CD8-positive, alpha-beta memory T cell (primary cell): ENCODE measurements around the gene COPB2. TPM values are rescaled to one million over a fixed set of nuclear protein-coding genes. Genes with fewer than 3 reads are reported as not detected.
A peak's percentile ranks its signal among the peaks of the same experiment; 100 is the strongest.
"Not testable (repeated sequence)": the region's sequence is repeated elsewhere in the genome, so short reads cannot be mapped to it uniquely, and the experiment has no call there.

Source experiments
- CTCF ChIA-PET: fragments of 350-600 bp; sonication (Branson Sonifier 250); formaldehyde crosslinking; loops from one replicate; lab custom pipeline; 2021; ENCODE audit warnings: antibody characterized with exemption; lab: Charles Lee
- POLR2A ChIA-PET: fragments of 350-600 bp; sonication (Branson Sonifier 250); formaldehyde crosslinking; loops from one replicate; lab custom pipeline; 2021; ENCODE audit warnings: antibody characterized with exemption; lab: Charles Lee
- DNase-seq, 5 donors: peaks; one replicate each; pipeline versions ENCODE4 v3.0.0 to v3.0.0-alpha.2; 2020 to 2022; ENCODE audit warnings: mixed read lengths in 1 of 5
- H3K27ac ChIP-seq: one replicate; pipeline ENCODE4 v1.7.0; 2013; ENCODE audit warnings: low read depth, mild to moderate bottlenecking, low read length, moderate library complexity
- H3K27me3 ChIP-seq: 2 replicates; pipeline ENCODE4 v1.7.0; 2013; ENCODE audit warnings: low read length, mild to moderate bottlenecking; ENCODE audit not compliant: insufficient read depth, poor library complexity, severe bottlenecking
- H3K36me3 ChIP-seq: 2 replicates; pipeline ENCODE4 v1.7.0; 2013; ENCODE audit warnings: mild to moderate bottlenecking, low read length, moderate library complexity; ENCODE audit not compliant: insufficient read depth
- H3K4me1 ChIP-seq: 2 replicates; pipeline ENCODE4 v1.7.0; 2013; ENCODE audit warnings: mild to moderate bottlenecking, low read length, moderate library complexity; ENCODE audit not compliant: insufficient read depth
- H3K4me3 ChIP-seq: 2 replicates; pipeline ENCODE4 v1.7.0; 2013; ENCODE audit warnings: mild to moderate bottlenecking, low read length
- H3K9me3 ChIP-seq: 2 replicates; pipeline ENCODE4 v1.7.0; 2013; ENCODE audit warnings: mild to moderate bottlenecking, low read length
- H3K27ac Mint-ChIP-seq, 8 donors: one replicate each; pipeline ENCODE4 v1.8.0; 2020 to 2021; ENCODE audit warnings: mixed read lengths in 8 of 8, mild to moderate bottlenecking in 6 of 8, inconsistent platforms in 3 of 8, moderate library complexity in 3 of 8
- H3K27me3 Mint-ChIP-seq, 2 donors: one replicate each; pipeline ENCODE4 v1.8.0; 2020 to 2021; ENCODE audit warnings: mixed read lengths in 2 of 2, mild to moderate bottlenecking in 1 of 2, moderate library complexity in 1 of 2
- H3K36me3 Mint-ChIP-seq, 3 donors: one replicate each; pipeline ENCODE4 v1.8.0; 2020 to 2021; ENCODE audit warnings: mixed read lengths in 3 of 3, inconsistent platforms in 1 of 3, mild to moderate bottlenecking in 1 of 3
- H3K4me1 Mint-ChIP-seq, 3 donors: one replicate each; pipeline ENCODE4 v1.8.0; 2020 to 2021; ENCODE audit warnings: mixed read lengths in 3 of 3, inconsistent platforms in 1 of 3, mild to moderate bottlenecking in 1 of 3
- H3K4me3 Mint-ChIP-seq, 7 donors: one replicate each; pipeline ENCODE4 v1.8.0; 2020 to 2021; ENCODE audit warnings: mixed read lengths in 7 of 7, mild to moderate bottlenecking in 6 of 7, moderate library complexity in 4 of 7, inconsistent platforms in 2 of 7
- H3K9me3 Mint-ChIP-seq, 5 donors: one replicate each; pipeline ENCODE4 v1.8.0; 2020 to 2022; ENCODE audit warnings: mixed read lengths in 5 of 5, mild to moderate bottlenecking in 3 of 5, moderate library complexity in 2 of 5, inconsistent platforms in 1 of 5
- polyA plus RNA-seq: library from polyadenylated mRNA; unstranded; fragments of 300-500 nt; fragmentation: Illumina TruSeq; gene quantifications from one replicate; pipeline ENCODE4 v1.2.3, GENCODE V29; 2021
- total RNA-seq, 2 experiments: library from RNA; stranded (reverse); gene quantifications; one replicate each; pipeline ENCODE4 v1.2.3, GENCODE V29; 2021

Gene COPB2
- total and polyA plus RNA-seq, 3 experiments from 2014 or later: 64.0 to 92.9 (median 91.8) TPM

GRCh38 chr3:139338405-139338804, 51.0 kb downstream of the COPB2 start:
- Histone ChIP-seq H3K9me3 (no peaks in the 10 kb centered on the region), H3K4me3 (no peak overlapping the region), H3K4me1 (no peaks in the 10 kb centered on the region), H3K27ac (no peak overlapping the region), H3K36me3 (no peaks in the 10 kb centered on the region), H3K27me3 (no peaks in the 10 kb centered on the region)
- Mint-ChIP-seq H3K4me3 (no peak overlapping the region), H3K4me1 (peaks cover 3 to 7% (median 5%) of the 10 kb centered on the region in 3 donors), H3K27ac (peak overlapping the region in 1 of 8 donors; percentile 56), H3K36me3 (no peaks in the 10 kb centered on the region), H3K9me3 (peaks cover 0 to 1% (median 0%) of the 10 kb centered on the region in 5 donors), H3K27me3 (peaks cover 1 to 7% of the 10 kb centered on the region in 2 donors)
- ChIA-PET CTCF (no interaction called here), POLR2A (no interaction called here)
- DNase-seq: no peak

DNA sequence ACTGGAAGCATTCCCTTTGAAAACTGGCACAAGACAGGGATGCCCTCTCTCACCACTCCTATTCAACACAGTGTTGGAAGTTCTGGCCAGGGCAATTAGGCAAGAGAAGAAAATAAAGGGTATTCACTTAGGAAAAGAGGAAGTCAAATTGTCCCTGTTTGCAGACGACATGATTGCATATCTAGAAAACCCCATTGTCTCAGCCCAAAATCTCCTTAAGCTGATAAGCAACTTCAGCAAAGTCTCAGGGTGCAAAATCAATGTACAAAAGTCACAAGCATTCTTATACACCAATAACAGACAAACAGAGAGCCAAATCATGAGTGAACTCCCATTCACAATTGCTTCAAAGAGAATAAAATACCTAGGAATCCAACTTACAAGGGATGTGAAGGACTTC, 54.8 kb downstream of the COPB2 start:
- H3K27ac Mint-ChIP-seq, H3K9me3 ChIP-seq, POLR2A ChIA-PET, H3K36me3 ChIP-seq, H3K9me3 Mint-ChIP-seq, H3K4me3 Mint-ChIP-seq, H3K4me1 Mint-ChIP-seq, H3K36me3 Mint-ChIP-seq, H3K27me3 ChIP-seq, DNase-seq, H3K4me3 ChIP-seq, H3K4me1 ChIP-seq, CTCF ChIA-PET, H3K27ac ChIP-seq: not testable (repeated sequence)
- H3K27me3 Mint-ChIP-seq: peaks cover 17 to 40% of the 10 kb centered on the region in 2 donors

GRCh38 chr3:139332092-139332491, 57.4 kb downstream of the COPB2 start:
- DNase-seq: no peak
- peaks cover 7 to 25% (median 7%) of the 10 kb centered on the region in 3 donors for H3K4me1 Mint-ChIP-seq
- Histone ChIP-seq H3K4me3 (no peak overlapping the region), H3K4me1 (peaks cover 11% of the 10 kb centered on the region), H3K27ac (no peak overlapping the region), H3K27me3 (no peaks in the 10 kb centered on the region), H3K9me3 (no peaks in the 10 kb centered on the region), H3K36me3 (no peaks in the 10 kb centered on the region)
- H3K27ac Mint-ChIP-seq: no peak overlapping the region
- POLR2A ChIA-PET: no interaction called here
- CTCF ChIA-PET: interaction anchor here (1.1 kb wide), 1 partner anchor 396 kb away, joined by 3 read pairs; no protein-coding TSS in a partner anchor
- H3K4me3 Mint-ChIP-seq: no peak overlapping the region
- no peaks in the 10 kb centered on the region for H3K36me3 Mint-ChIP-seq
- no peaks in the 10 kb centered on the region for H3K9me3 Mint-ChIP-seq
- peaks cover 20 to 40% of the 10 kb centered on the region in 2 donors for H3K27me3 Mint-ChIP-seq

DNA sequence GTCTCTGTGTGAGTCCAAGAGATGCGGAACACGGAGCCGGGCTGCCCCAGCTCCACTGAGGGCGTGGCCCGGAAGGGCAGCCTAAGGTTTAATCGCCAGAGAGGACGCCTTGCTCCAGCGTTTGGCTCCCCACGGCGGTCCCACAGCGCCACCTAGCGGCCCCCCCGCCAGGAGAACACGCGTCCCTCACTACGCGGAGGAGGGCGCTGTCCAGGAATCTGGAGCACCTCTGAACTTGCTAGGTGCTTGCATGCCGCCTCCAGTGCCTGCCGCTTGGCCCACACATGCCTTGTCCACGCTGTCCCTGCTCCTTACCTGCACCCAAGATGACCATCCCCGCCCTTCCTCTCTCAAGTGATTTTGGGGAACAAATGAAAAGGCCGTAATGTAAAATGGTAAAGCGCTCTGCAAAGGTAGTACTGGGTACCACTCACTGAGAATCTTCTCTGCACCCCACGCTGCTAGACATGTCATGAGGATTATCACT, 60.0 kb downstream of the COPB2 start:
- ChIA-PET POLR2A (no interaction called here), CTCF (interaction anchor here (0.6 to 2.4 kb wide), 21 partner anchors 10 to 414 kb away, joined by 3 to 12 read pairs (median 3); partner anchors contain the start of gene MRPS22)
- peak overlapping the region; percentile 55 for H3K4me3 ChIP-seq
- H3K27me3 ChIP-seq: no peaks in the 10 kb centered on the region
- H3K4me3 Mint-ChIP-seq: peak overlapping the region in 6 of 7 donors; percentile 69 to 86 (median 75)
- peak overlapping the region in 3 of 8 donors; percentile 50 to 60 (median 52) for H3K27ac Mint-ChIP-seq
- H3K36me3 Mint-ChIP-seq: no peaks in the 10 kb centered on the region
- no peak overlapping the region for H3K27ac ChIP-seq
- peaks cover 7 to 25% (median 7%) of the 10 kb centered on the region in 3 donors for H3K4me1 Mint-ChIP-seq
- H3K9me3 Mint-ChIP-seq: no peaks in the 10 kb centered on the region
- no peaks in the 10 kb centered on the region for H3K36me3 ChIP-seq
- no peaks in the 10 kb centered on the region for H3K9me3 ChIP-seq
- peaks cover 11% of the 10 kb centered on the region for H3K4me1 ChIP-seq
- H3K27me3 Mint-ChIP-seq: peaks cover 22 to 36% of the 10 kb centered on the region in 2 donors
- DNase-seq: peak; percentile 76 to 88 (median 81)

GRCh38 chr3:139328356-139328755, 61.1 kb downstream of the COPB2 start:
- Histone ChIP-seq H3K9me3 (no peaks in the 10 kb centered on the region), H3K4me1 (peaks cover 11% of the 10 kb centered on the region), H3K27me3 (no peaks in the 10 kb centered on the region), H3K27ac (no peak overlapping the region), H3K36me3 (no peaks in the 10 kb centered on the region), H3K4me3 (no peak overlapping the region)
- Mint-ChIP-seq H3K9me3 (no peaks in the 10 kb centered on the region), H3K4me3 (no peak overlapping the region), H3K27ac (no peak overlapping the region), H3K27me3 (peaks cover 22 to 36% of the 10 kb centered on the region in 2 donors), H3K36me3 (no peaks in the 10 kb centered on the region), H3K4me1 (peaks cover 7 to 25% (median 7%) of the 10 kb centered on the region in 3 donors)
- POLR2A ChIA-PET: no interaction called here
- DNase-seq: no peak
- CTCF ChIA-PET: interaction anchor here (1.0 to 2.2 kb wide), 7 partner anchors 14 to 405 kb away, joined by 3 to 12 read pairs (median 5); partner anchors contain the start of gene MRPS22

GRCh38 chr3:139327861-139328260, 61.6 kb downstream of the COPB2 start:
- H3K27ac Mint-ChIP-seq: peak overlapping the region in 1 of 8 donors; percentile 34
- H3K27ac ChIP-seq: no peak overlapping the region
- H3K36me3 Mint-ChIP-seq: no peaks in the 10 kb centered on the region
- H3K4me1 Mint-ChIP-seq: peaks cover 7 to 25% (median 7%) of the 10 kb centered on the region in 3 donors
- H3K36me3 ChIP-seq: no peaks in the 10 kb centered on the region
- peaks cover 20 to 33% of the 10 kb centered on the region in 2 donors for H3K27me3 Mint-ChIP-seq
- ChIA-PET CTCF (interaction anchor here (1.5 to 2.1 kb wide), 2 partner anchors 14 to 392 kb away, joined by 4 to 6 read pairs; no protein-coding TSS in a partner anchor), POLR2A (no interaction called here)
- no peak overlapping the region for H3K4me3 ChIP-seq
- H3K9me3 Mint-ChIP-seq: no peaks in the 10 kb centered on the region
- no peak overlapping the region for H3K4me3 Mint-ChIP-seq
- peaks cover 11% of the 10 kb centered on the region for H3K4me1 ChIP-seq
- H3K9me3 ChIP-seq: no peaks in the 10 kb centered on the region
- no peak for DNase-seq
- no peaks in the 10 kb centered on the region for H3K27me3 ChIP-seq

DNA sequence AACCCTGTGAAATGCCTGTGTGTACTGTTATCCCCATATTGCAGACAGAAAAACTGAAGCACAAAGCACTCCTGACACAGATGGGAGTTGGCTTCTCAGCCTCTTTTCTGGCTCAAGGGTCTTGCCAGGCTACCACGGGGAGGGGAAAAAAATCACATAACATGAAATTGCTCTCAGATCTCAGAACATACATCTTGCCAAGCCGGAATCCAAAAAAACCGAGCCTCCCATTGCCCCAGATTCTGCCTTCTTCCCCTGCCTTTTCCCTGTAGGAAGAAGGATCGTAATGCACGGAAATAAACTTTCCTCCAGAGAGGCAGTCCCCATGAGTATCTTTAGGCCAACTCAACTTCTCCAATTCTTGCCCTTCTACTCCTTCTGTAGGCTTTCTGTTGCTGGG, 62.2 kb downstream of the COPB2 start:
- H3K27ac Mint-ChIP-seq: no peak overlapping the region
- no peaks in the 10 kb centered on the region for H3K9me3 Mint-ChIP-seq
- ChIA-PET POLR2A (no interaction called here), CTCF (interaction anchor here (1.5 kb wide), 1 partner anchor 391 kb away, joined by 6 read pairs; no protein-coding TSS in a partner anchor)
- H3K4me1 Mint-ChIP-seq: peaks cover 7 to 25% (median 7%) of the 10 kb centered on the region in 3 donors
- no peaks in the 10 kb centered on the region for H3K36me3 ChIP-seq
- H3K9me3 ChIP-seq: no peaks in the 10 kb centered on the region
- no peaks in the 10 kb centered on the region for H3K36me3 Mint-ChIP-seq
- H3K4me1 ChIP-seq: peaks cover 11% of the 10 kb centered on the region
- DNase-seq: no peak
- H3K27ac ChIP-seq: no peak overlapping the region
- no peak overlapping the region for H3K4me3 Mint-ChIP-seq
- no peak overlapping the region for H3K4me3 ChIP-seq
- H3K27me3 Mint-ChIP-seq: peaks cover 21 to 27% of the 10 kb centered on the region in 2 donors
- no peaks in the 10 kb centered on the region for H3K27me3 ChIP-seq

DNA sequence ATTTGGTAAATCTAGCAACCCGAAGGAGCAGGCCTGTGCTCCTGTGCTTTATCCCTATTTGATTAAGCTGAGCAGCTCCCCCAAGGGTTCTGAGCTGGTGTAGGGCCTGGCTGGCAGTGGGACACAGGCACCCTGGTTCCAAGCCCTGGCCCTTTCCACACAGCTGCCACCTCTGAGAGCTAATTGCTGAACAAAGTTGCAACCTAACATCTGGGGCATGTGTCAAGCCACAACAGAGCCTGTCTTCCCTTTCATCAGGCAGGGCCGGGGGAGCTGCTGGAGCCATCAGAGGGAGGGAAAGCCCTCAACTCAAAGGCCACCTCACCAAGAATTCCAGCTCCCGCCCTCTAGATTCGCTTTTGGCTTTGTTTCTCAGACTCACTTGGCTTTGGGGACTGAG, 62.7 kb downstream of the COPB2 start:
- ChIA-PET CTCF (interaction anchor here (1.5 kb wide), 1 partner anchor 391 kb away, joined by 6 read pairs; no protein-coding TSS in a partner anchor), POLR2A (no interaction called here)
- Histone ChIP-seq H3K9me3 (no peaks in the 10 kb centered on the region), H3K4me3 (no peak overlapping the region), H3K27ac (no peak overlapping the region), H3K36me3 (no peaks in the 10 kb centered on the region), H3K27me3 (no peaks in the 10 kb centered on the region), H3K4me1 (peaks cover 11% of the 10 kb centered on the region)
- no peak overlapping the region for H3K27ac Mint-ChIP-seq
- DNase-seq: no peak
- H3K9me3 Mint-ChIP-seq: no peaks in the 10 kb centered on the region
- H3K4me3 Mint-ChIP-seq: no peak overlapping the region
- H3K4me1 Mint-ChIP-seq: peaks cover 7 to 25% (median 7%) of the 10 kb centered on the region in 3 donors
- no peaks in the 10 kb centered on the region for H3K36me3 Mint-ChIP-seq
- H3K27me3 Mint-ChIP-seq: peaks cover 19 to 22% of the 10 kb centered on the region in 2 donors
